Esophagus muscularis mucosa (tissue), 4 donors: ENCODE results near the gene RAB33A. TPM values are rescaled to one million over a fixed set of nuclear protein-coding genes. Genes with fewer than 3 reads are reported as not detected.

Source experiments
- DNase-seq: peaks from one replicate; pipeline ENCODE4 v3.0.0-alpha.2; 2017; ENCODE audit errors: extremely low spot score
- H3K27ac ChIP-seq, 4 donors: fragments of 200-600 bp; sonication (generic); replicated peaks in 1 of 4; 1 replicate in 3 of 4; 2 replicates in 1 of 4; pipeline ENCODE4 v1.5.1; 2016 to 2019; ENCODE audit warnings: mild to moderate bottlenecking in 1 of 4
- H3K27me3 ChIP-seq, 4 donors: fragments of 200-600 bp; sonication (generic); one replicate each; pipeline versions ENCODE4 v1.5.1 to v1.6.0; 2016 to 2019
- H3K36me3 ChIP-seq, 4 donors: fragments of 200-600 bp; sonication (generic); one replicate each; pipeline ENCODE4 v1.5.1; 2016 to 2019
- H3K4me1 ChIP-seq, 4 donors: fragments of 200-600 bp; sonication (generic); one replicate each; pipeline ENCODE4 v1.5.1; 2016 to 2019
- H3K4me3 ChIP-seq, 4 donors: fragments of 200-600 bp; sonication (generic); 1 replicate in 2 of 4; 2 replicates in 2 of 4; pipeline ENCODE4 v1.5.1; 2016 to 2019; ENCODE audit warnings: mild to moderate bottlenecking in 4 of 4, moderate library complexity in 1 of 4
- H3K9me3 ChIP-seq, 4 donors: fragments of 200-600 bp; sonication (generic); 1 replicate in 3 of 4; 2 replicates in 1 of 4; pipeline ENCODE4 v1.5.1; 2016 to 2019
- EP300 ChIP-seq: sonication (generic); formaldehyde crosslinking; IDR thresholded peaks from one replicate; pipeline ENCODE4 v1.6.1; 2017; ENCODE audit warnings: antibody characterized with exemption
- POLR2A ChIP-seq: fragments of 450-650 bp; IDR thresholded peaks from one replicate; pipeline ENCODE4 v1.6.1; 2017; ENCODE audit warnings: antibody characterized with exemption, moderate library complexity, mild to moderate bottlenecking, low read depth
- POLR2AphosphoS5 ChIP-seq, 2 donors: sonication (generic); formaldehyde crosslinking; IDR thresholded peaks; one replicate each; pipeline ENCODE4 v1.6.1; 2017; ENCODE audit warnings: antibody characterized with exemption in 2 of 2
- whole genome bisulfite sequencing: methylation state at CpG from one replicate; pipeline ENCODE4 v1.1.5; 2018; 5-methylcytosine and 5-hydroxymethylcytosine counted together
- intact Hi-C: fragments of 100-400 bp; cut with DNase I; formaldehyde crosslinking; loops from one replicate; pipeline ENCODE4 v1.15.1; 2023
- total RNA-seq, 4 donors: library from RNA; depleted of rRNA; stranded (reverse); fragments of >200 nt; gene quantifications; one replicate each; pipeline versions ENCODE4 v1.1.0 to v1.2.1, GENCODE V29; 2016
- TF ChIP-seq, protein P1 (sequence below), 3 experiments: fragments of 200-600 bp in 2 of 3; fragments of 450-650 bp in 1 of 3; sonication (generic) in 2 of 3; IDR thresholded peaks; one replicate each; pipeline ENCODE4 v1.5.1; 2017 to 2019; ENCODE audit warnings: antibody characterized with exemption in 3 of 3, mild to moderate bottlenecking in 2 of 3, moderate library complexity in 1 of 3

Gene RAB33A
- total RNA-seq, 4 donors from 2014 or later = 0.23 to 1.3 (median 0.91) TPM; not detected in 1

DNA sequence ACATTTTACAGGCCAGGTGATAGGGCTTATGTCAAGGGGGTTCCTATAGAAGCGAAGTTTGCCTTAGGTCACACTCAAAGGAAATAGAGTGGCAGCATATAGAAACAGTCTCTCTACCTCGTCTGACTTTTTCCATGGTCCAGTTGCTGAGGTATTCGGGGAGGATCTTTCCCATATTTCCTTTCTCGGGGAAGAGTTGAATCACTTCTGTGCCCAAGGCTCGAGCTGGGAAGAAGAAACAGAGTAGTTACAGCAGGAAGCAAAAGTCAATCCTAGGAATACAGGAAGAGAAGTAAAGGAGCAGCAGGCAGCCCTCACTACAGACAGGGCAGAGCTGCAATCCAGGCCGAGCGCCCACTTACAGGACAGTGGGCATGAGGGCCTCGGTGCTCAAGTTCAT is 34.8 kb upstream of the RAB33A start:
- Histone ChIP-seq H3K9me3 (no peaks in the 10 kb centered on the region), H3K27me3 (no peaks in the 10 kb centered on the region), H3K27ac (no peak overlapping the region), H3K4me1 (no peaks in the 10 kb centered on the region), H3K36me3 (peaks cover 8 to 83% (median 57%) of the 10 kb centered on the region in 4 donors), H3K4me3 (no peak overlapping the region)
- TF ChIP-seq, protein P1, sequence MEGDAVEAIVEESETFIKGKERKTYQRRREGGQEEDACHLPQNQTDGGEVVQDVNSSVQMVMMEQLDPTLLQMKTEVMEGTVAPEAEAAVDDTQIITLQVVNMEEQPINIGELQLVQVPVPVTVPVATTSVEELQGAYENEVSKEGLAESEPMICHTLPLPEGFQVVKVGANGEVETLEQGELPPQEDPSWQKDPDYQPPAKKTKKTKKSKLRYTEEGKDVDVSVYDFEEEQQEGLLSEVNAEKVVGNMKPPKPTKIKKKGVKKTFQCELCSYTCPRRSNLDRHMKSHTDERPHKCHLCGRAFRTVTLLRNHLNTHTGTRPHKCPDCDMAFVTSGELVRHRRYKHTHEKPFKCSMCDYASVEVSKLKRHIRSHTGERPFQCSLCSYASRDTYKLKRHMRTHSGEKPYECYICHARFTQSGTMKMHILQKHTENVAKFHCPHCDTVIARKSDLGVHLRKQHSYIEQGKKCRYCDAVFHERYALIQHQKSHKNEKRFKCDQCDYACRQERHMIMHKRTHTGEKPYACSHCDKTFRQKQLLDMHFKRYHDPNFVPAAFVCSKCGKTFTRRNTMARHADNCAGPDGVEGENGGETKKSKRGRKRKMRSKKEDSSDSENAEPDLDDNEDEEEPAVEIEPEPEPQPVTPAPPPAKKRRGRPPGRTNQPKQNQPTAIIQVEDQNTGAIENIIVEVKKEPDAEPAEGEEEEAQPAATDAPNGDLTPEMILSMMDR (IDR thresholded peaks at IDR 0.05) = no peak
- no peak for TF ChIP-seq POLR2AphosphoS5 (IDR thresholded peaks at IDR 0.05)
- DNase-seq = no peak
- intact Hi-C loops = no loop called here
- 83% methylated on average over 8 of the region's 8 CpGs for WGBS

DNA sequence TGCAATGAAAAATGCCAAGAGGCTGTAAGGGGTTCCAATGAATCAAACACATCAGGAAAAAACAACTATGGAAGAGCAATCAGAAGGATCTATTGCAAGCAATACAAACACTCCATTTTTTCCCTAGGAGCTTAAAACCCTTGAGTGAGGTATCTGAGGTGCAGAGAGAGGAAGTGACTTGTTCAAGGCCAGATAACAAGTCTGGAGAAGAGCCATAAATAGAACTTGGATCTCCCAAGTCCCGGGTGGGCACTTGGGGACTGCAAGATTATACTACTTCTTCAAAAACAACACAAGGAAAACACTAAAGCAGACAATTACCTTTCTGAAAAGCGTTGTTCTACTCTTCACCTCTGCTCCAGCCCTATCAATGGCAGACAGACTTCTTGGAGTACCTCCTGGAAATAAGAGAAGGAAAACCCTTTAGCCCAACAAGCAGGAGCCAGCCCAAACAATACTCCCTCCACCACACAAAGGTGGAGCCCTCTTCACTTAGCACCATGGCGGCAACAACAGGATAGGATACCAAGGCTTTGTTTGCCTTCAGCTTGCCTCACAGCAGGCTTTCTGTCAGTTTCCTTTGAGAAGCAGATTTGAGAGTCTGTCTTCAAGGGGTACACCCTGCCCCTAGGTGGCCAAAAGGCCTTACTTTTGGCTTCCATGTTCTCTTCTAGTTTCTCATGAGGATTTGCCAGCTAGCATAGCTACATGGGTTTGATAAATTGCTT is 32.1 kb upstream of the RAB33A start:
- no peak for DNase-seq
- intact Hi-C loops = no loop called here
- WGBS = 47% methylated on average over 3 of the region's 3 CpGs
- Histone ChIP-seq H3K4me1 (no peaks in the 10 kb centered on the region), H3K27ac (no peak overlapping the region), H3K9me3 (no peaks in the 10 kb centered on the region), H3K27me3 (no peaks in the 10 kb centered on the region), H3K4me3 (no peak overlapping the region), H3K36me3 (peaks cover 8 to 80% (median 53%) of the 10 kb centered on the region in 4 donors)
- TF ChIP-seq, protein P1 (IDR thresholded peaks at IDR 0.05) = no peak
- TF ChIP-seq POLR2A = no peak
- no peak for TF ChIP-seq EP300
- no peak for TF ChIP-seq POLR2AphosphoS5 (IDR thresholded peaks at IDR 0.05)

DNA sequence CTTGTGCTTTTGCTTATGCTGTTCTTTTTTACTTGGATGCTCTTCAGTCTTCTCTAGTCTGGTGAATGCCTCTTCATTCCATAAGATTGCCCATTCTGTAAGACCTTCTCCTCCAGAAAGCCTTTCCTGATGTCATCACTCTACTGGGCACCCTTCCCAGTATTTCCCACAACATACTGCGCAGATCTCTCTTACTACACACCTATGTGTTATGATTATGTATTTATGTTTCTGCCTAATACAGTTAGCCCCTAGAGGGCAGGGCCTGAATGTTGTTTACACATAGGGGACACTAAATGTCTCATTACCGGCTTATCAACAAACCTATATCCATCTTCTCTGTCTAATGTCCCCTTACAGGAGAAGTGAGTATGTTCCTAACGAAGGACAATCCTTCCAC is 27.3 kb upstream of the RAB33A start:
- no peak for TF ChIP-seq POLR2A
- TF ChIP-seq EP300 = no peak
- TF ChIP-seq, protein P1 (IDR thresholded peaks at IDR 0.05) = no peak
- TF ChIP-seq POLR2AphosphoS5 (IDR thresholded peaks at IDR 0.05) = no peak
- intact Hi-C loops = no loop called here
- no peak for DNase-seq
- Histone ChIP-seq H3K27ac (no peak overlapping the region), H3K9me3 (no peaks in the 10 kb centered on the region), H3K27me3 (no peaks in the 10 kb centered on the region), H3K4me3 (no peak overlapping the region), H3K4me1 (no peaks in the 10 kb centered on the region), H3K36me3 (peaks cover 5 to 83% (median 42%) of the 10 kb centered on the region in 4 donors)
- 78% methylated on average over 3 of the region's 3 CpGs for WGBS

DNA sequence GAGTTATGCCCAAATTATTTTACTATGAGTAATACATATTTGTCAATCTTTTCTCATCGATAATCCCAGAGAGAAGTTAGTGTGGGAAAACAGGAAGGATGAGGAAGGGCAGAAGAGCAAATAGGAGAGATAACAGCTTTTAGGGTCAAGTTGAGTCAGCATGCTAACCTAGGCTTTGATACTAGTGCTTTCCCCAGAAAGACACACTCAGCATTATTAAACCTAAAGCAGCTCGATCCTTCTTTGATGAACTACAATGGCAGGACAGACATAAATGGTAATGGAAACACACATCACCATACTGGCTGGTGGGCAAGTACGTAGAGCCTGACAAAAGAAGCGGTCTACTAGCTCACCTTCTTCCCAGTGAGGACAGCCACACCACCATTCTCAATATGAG is 26.6 kb upstream of the RAB33A start:
- WGBS = 86% methylated on average over 4 of the region's 4 CpGs
- intact Hi-C loops = no loop called here
- H3K36me3 ChIP-seq = peaks cover 5 to 77% (median 39%) of the 10 kb centered on the region in 4 donors

More for the DNA sequence above, 26.6 kb upstream of the RAB33A start:
- Histone ChIP-seq H3K4me3 (no peak overlapping the region), H3K27ac (no peak overlapping the region), H3K9me3 (no peaks in the 10 kb centered on the region), H3K27me3 (no peaks in the 10 kb centered on the region), H3K4me1 (no peaks in the 10 kb centered on the region)
- no peak for DNase-seq
- TF ChIP-seq POLR2AphosphoS5 (IDR thresholded peaks at IDR 0.05) (no peak), EP300 (no peak), POLR2A (no peak)
- TF ChIP-seq, protein P1 (IDR thresholded peaks at IDR 0.05) = no peak
